T-helper 1 cell treated with Interleukin-12 subunit alpha and Interleukin-12 subunit beta and Interleukin-4 antibody, amounts not matched to agents 30 μg/mL and 1 μg/mL, for 36 hours (primary cell): Measurements from ENCODE around the gene ARMC3.
"Not testable (repeated sequence)": the region's sequence is repeated elsewhere in the genome, so short reads cannot be mapped to it uniquely, and the experiment has no call there.

Experiments
- H3K27ac Mint-ChIP-seq: one replicate; pipeline ENCODE4 v1.8.0; 2021; ENCODE audit warnings: mild to moderate bottlenecking, mixed read lengths
- H3K27me3 Mint-ChIP-seq: one replicate; pipeline ENCODE4 v1.8.0; 2021; ENCODE audit warnings: low read depth, mixed read lengths
- H3K36me3 Mint-ChIP-seq: one replicate; pipeline ENCODE4 v1.8.0; 2021; ENCODE audit warnings: low read depth, mixed read lengths
- H3K4me1 Mint-ChIP-seq: one replicate; pipeline ENCODE4 v1.8.0; 2021; ENCODE audit warnings: low read depth, mixed read lengths
- H3K4me3 Mint-ChIP-seq: one replicate; pipeline ENCODE4 v1.8.0; 2021; ENCODE audit warnings: mild to moderate bottlenecking, moderate library complexity, mixed read lengths
- H3K9me3 Mint-ChIP-seq: one replicate; pipeline ENCODE4 v1.8.0; 2021; ENCODE audit warnings: mixed read lengths

The ARMC3 gene

GRCh38 chr10:23063045-23063972, 135.5 kb downstream of the ARMC3 start:
- peaks cover 3% of the 10 kb centered on the region for H3K4me1 Mint-ChIP-seq

GRCh38 chr10:23063973-23064812, 136.3 kb downstream of the ARMC3 start:
- peaks cover 17% of the 10 kb centered on the region for H3K27me3 Mint-ChIP-seq
- H3K27ac Mint-ChIP-seq = no peak overlapping the region

More at GRCh38 chr10:23063045-23063972, 135.5 kb downstream of the ARMC3 start:
- H3K27ac Mint-ChIP-seq = no peak overlapping the region
- no peaks in the 10 kb centered on the region for H3K36me3 Mint-ChIP-seq
- no peaks in the 10 kb centered on the region for H3K9me3 Mint-ChIP-seq
- H3K4me3 Mint-ChIP-seq = no peak overlapping the region
- peaks cover 26% of the 10 kb centered on the region for H3K27me3 Mint-ChIP-seq

GRCh38 chr10:23064813-23065114, 136.9 kb downstream of the ARMC3 start:
- H3K9me3 Mint-ChIP-seq, H3K4me3 Mint-ChIP-seq, H3K4me1 Mint-ChIP-seq, H3K27ac Mint-ChIP-seq, H3K36me3 Mint-ChIP-seq: not testable (repeated sequence)
- peaks cover 15% of the 10 kb centered on the region for H3K27me3 Mint-ChIP-seq

More at GRCh38 chr10:23063973-23064812, 136.3 kb downstream of the ARMC3 start:
- Mint-ChIP-seq H3K4me3 (no peak overlapping the region), H3K36me3 (no peaks in the 10 kb centered on the region), H3K4me1 (peaks cover 3% of the 10 kb centered on the region), H3K9me3 (no peaks in the 10 kb centered on the region)

- Mint-ChIP-seq H3K27ac (no peak overlapping the region), H3K36me3 (no peaks in the 10 kb centered on the region), H3K9me3 (no peaks in the 10 kb centered on the region), H3K4me1 (peaks cover 3% of the 10 kb centered on the region), H3K4me3 (no peak overlapping the region), H3K27me3 (peaks cover 11% of the 10 kb centered on the region)
These were observed 137.5 kb downstream of the ARMC3 start for GRCh38 chr10:23065181-23065948.

GRCh38 chr10:23067337-23067736, 139.5 kb downstream of the ARMC3 start:
- H3K27me3 Mint-ChIP-seq = no peaks in the 10 kb centered on the region
- no peak overlapping the region for H3K4me3 Mint-ChIP-seq
- no peak overlapping the region for H3K27ac Mint-ChIP-seq
- peaks cover 3% of the 10 kb centered on the region for H3K4me1 Mint-ChIP-seq
- no peaks in the 10 kb centered on the region for H3K9me3 Mint-ChIP-seq
- H3K36me3 Mint-ChIP-seq = no peaks in the 10 kb centered on the region

GRCh38 chr10:23067939-23068775, 140.3 kb downstream of the ARMC3 start:
- Mint-ChIP-seq H3K4me1 (peaks cover 3% of the 10 kb centered on the region), H3K27ac (no peak overlapping the region), H3K4me3 (no peak overlapping the region), H3K9me3 (no peaks in the 10 kb centered on the region), H3K36me3 (no peaks in the 10 kb centered on the region), H3K27me3 (no peaks in the 10 kb centered on the region)

- no peaks in the 10 kb centered on the region for H3K27me3 Mint-ChIP-seq
- no peak overlapping the region for H3K4me3 Mint-ChIP-seq
- peaks cover 3% of the 10 kb centered on the region for H3K4me1 Mint-ChIP-seq
- H3K36me3 Mint-ChIP-seq = no peaks in the 10 kb centered on the region
- no peak overlapping the region for H3K27ac Mint-ChIP-seq
- H3K9me3 Mint-ChIP-seq = no peaks in the 10 kb centered on the region
These were observed 141.4 kb downstream of the ARMC3 start for GRCh38 chr10:23069019-23069815.

GRCh38 chr10:23070092-23070912, 142.4 kb downstream of the ARMC3 start:
- not testable (repeated sequence) for H3K27me3 Mint-ChIP-seq, H3K27ac Mint-ChIP-seq, H3K9me3 Mint-ChIP-seq, H3K36me3 Mint-ChIP-seq, H3K4me3 Mint-ChIP-seq, H3K4me1 Mint-ChIP-seq

- Mint-ChIP-seq H3K4me3 (no peak overlapping the region), H3K9me3 (no peaks in the 10 kb centered on the region), H3K27ac (no peak overlapping the region), H3K4me1 (peaks cover 3% of the 10 kb centered on the region), H3K36me3 (no peaks in the 10 kb centered on the region), H3K27me3 (peaks cover 14% of the 10 kb centered on the region)
These were observed 143.0 kb downstream of the ARMC3 start for GRCh38 chr10:23070913-23071218.

- not testable (repeated sequence) for H3K9me3 Mint-ChIP-seq, H3K4me3 Mint-ChIP-seq, H3K4me1 Mint-ChIP-seq, H3K27ac Mint-ChIP-seq, H3K36me3 Mint-ChIP-seq
- H3K27me3 Mint-ChIP-seq = peaks cover 28% of the 10 kb centered on the region
These were observed 144.7 kb downstream of the ARMC3 start for GRCh38 chr10:23072593-23072992.

GRCh38 chr10:23073527-23073926, 145.7 kb downstream of the ARMC3 start:
- no peaks in the 10 kb centered on the region for H3K4me1 Mint-ChIP-seq
- H3K27ac Mint-ChIP-seq = no peak overlapping the region
- no peak overlapping the region for H3K4me3 Mint-ChIP-seq
- no peaks in the 10 kb centered on the region for H3K36me3 Mint-ChIP-seq
- H3K9me3 Mint-ChIP-seq = no peaks in the 10 kb centered on the region
- H3K27me3 Mint-ChIP-seq = peaks cover 35% of the 10 kb centered on the region

GRCh38 chr10:23075672-23076071, 147.8 kb downstream of the ARMC3 start:
- Mint-ChIP-seq H3K4me3 (no peak overlapping the region), H3K36me3 (no peaks in the 10 kb centered on the region), H3K9me3 (no peaks in the 10 kb centered on the region), H3K27me3 (peaks cover 46% of the 10 kb centered on the region), H3K27ac (no peak overlapping the region), H3K4me1 (no peaks in the 10 kb centered on the region)

- no peak overlapping the region for H3K4me3 Mint-ChIP-seq
- no peaks in the 10 kb centered on the region for H3K36me3 Mint-ChIP-seq
- H3K9me3 Mint-ChIP-seq = no peaks in the 10 kb centered on the region
- H3K27me3 Mint-ChIP-seq = peaks cover 46% of the 10 kb centered on the region
- H3K4me1 Mint-ChIP-seq = no peaks in the 10 kb centered on the region
- no peak overlapping the region for H3K27ac Mint-ChIP-seq
These were observed 150.3 kb downstream of the ARMC3 start for GRCh38 chr10:23078114-23078513.
